Nephron (organoid): ENCODE data around the gene NXN.

Source experiments
- H3K27ac Mint-ChIP-seq, 3 experiments: 2 replicates each; pipeline ENCODE4 v1.8.0; 2020; ENCODE audit warnings: mixed read lengths in 3 of 3, mild to moderate bottlenecking in 2 of 3, moderate library complexity in 1 of 3
- H3K27me3 Mint-ChIP-seq: 2 replicates; pipeline ENCODE4 v1.8.0; 2021; ENCODE audit warnings: low read depth, mild to moderate bottlenecking, moderate library complexity, mixed read lengths
- H3K36me3 Mint-ChIP-seq: 2 replicates; pipeline ENCODE4 v1.8.0; 2020; ENCODE audit warnings: low read depth, mixed read lengths
- H3K4me1 Mint-ChIP-seq: 2 replicates; pipeline ENCODE4 v1.8.0; 2020; ENCODE audit warnings: mixed read lengths
- H3K4me3 Mint-ChIP-seq, 3 experiments: 2 replicates each; pipeline ENCODE4 v1.8.0; 2020; ENCODE audit warnings: mild to moderate bottlenecking in 3 of 3, mixed read lengths in 3 of 3, moderate library complexity in 2 of 3
- H3K9me3 Mint-ChIP-seq: 2 replicates; pipeline ENCODE4 v1.8.0; 2020; ENCODE audit warnings: mixed read lengths
- TF ChIP-seq, protein P1 (sequence below), 3 experiments: fragments of 200-600 bp; sonication (generic); IDR thresholded peaks; one replicate each; pipeline ENCODE4 v1.5.0; 2021; ENCODE audit warnings: antibody characterized with exemption in 3 of 3; ENCODE audit not compliant: unreplicated experiment in 3 of 3

NXN gene

GRCh38 chr17:887551-888209, 91.9 kb downstream of the NXN start:
- TF ChIP-seq, protein P1, sequence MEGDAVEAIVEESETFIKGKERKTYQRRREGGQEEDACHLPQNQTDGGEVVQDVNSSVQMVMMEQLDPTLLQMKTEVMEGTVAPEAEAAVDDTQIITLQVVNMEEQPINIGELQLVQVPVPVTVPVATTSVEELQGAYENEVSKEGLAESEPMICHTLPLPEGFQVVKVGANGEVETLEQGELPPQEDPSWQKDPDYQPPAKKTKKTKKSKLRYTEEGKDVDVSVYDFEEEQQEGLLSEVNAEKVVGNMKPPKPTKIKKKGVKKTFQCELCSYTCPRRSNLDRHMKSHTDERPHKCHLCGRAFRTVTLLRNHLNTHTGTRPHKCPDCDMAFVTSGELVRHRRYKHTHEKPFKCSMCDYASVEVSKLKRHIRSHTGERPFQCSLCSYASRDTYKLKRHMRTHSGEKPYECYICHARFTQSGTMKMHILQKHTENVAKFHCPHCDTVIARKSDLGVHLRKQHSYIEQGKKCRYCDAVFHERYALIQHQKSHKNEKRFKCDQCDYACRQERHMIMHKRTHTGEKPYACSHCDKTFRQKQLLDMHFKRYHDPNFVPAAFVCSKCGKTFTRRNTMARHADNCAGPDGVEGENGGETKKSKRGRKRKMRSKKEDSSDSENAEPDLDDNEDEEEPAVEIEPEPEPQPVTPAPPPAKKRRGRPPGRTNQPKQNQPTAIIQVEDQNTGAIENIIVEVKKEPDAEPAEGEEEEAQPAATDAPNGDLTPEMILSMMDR (IDR thresholded peaks at IDR 0.05; ENCODE audit: unreplicated experiment in 3 of 3): no peak
- H3K4me1 Mint-ChIP-seq: peaks cover 72% of the 10 kb centered on the region
- peaks cover 7% of the 10 kb centered on the region for H3K36me3 Mint-ChIP-seq
- no peaks in the 10 kb centered on the region for H3K9me3 Mint-ChIP-seq
- no peaks in the 10 kb centered on the region for H3K27me3 Mint-ChIP-seq
- H3K27ac Mint-ChIP-seq: peak overlapping the region; percentile 34 to 80 (median 66)
- H3K4me3 Mint-ChIP-seq: peak overlapping the region in 1 of 3 experiments; percentile 46

DNA sequence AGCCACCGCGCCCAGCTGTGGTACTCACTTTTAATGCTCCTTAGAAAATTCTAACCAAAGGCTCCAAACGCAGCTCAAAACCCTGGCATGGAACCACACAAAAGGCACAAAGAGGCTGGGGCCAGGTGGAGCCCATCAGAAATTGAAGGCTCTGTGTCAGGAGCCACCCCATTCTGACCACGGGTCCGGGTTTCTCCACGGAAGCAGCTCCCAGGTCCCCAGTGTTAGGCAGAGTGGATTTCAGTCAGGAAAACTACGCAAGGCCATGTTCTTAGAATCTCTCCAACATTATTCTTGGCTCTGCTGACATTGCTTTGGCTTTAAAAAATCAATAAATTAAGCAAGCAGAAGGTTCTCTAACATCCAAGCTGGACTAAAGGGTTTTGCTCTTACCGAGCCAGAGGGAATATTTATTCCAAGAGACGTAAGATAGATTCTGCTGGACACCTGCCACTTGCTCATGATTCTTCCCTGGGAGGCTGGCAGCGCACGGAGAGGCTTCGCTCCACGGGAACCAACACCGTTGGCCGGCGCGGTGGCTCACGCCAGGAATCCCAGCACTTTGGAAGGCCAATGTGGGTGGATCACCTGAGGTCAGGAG, 93.5 kb downstream of the NXN start:
- H3K4me1 Mint-ChIP-seq: peaks cover 73% of the 10 kb centered on the region
- TF ChIP-seq, protein P1 (IDR thresholded peaks at IDR 0.05; ENCODE audit: unreplicated experiment in 3 of 3): no peak
- peak overlapping the region in 1 of 3 experiments; percentile 43 for H3K4me3 Mint-ChIP-seq
- peaks cover 7% of the 10 kb centered on the region for H3K36me3 Mint-ChIP-seq
- no peaks in the 10 kb centered on the region for H3K27me3 Mint-ChIP-seq
- no peaks in the 10 kb centered on the region for H3K9me3 Mint-ChIP-seq
- peak overlapping the region; percentile 62 to 92 (median 91) for H3K27ac Mint-ChIP-seq

GRCh38 chr17:883586-883962, 96.0 kb downstream of the NXN start:
- Mint-ChIP-seq H3K9me3 (no peaks in the 10 kb centered on the region), H3K27me3 (no peaks in the 10 kb centered on the region), H3K4me1 (peaks cover 70% of the 10 kb centered on the region), H3K4me3 (peak overlapping the region in 2 of 3 experiments; percentile 69 to 72), H3K27ac (peak overlapping the region; percentile 95 to 98 (median 97)), H3K36me3 (peaks cover 7% of the 10 kb centered on the region)
- TF ChIP-seq, protein P1 (IDR thresholded peaks at IDR 0.05; ENCODE audit: unreplicated experiment in 3 of 3): no peak

DNA sequence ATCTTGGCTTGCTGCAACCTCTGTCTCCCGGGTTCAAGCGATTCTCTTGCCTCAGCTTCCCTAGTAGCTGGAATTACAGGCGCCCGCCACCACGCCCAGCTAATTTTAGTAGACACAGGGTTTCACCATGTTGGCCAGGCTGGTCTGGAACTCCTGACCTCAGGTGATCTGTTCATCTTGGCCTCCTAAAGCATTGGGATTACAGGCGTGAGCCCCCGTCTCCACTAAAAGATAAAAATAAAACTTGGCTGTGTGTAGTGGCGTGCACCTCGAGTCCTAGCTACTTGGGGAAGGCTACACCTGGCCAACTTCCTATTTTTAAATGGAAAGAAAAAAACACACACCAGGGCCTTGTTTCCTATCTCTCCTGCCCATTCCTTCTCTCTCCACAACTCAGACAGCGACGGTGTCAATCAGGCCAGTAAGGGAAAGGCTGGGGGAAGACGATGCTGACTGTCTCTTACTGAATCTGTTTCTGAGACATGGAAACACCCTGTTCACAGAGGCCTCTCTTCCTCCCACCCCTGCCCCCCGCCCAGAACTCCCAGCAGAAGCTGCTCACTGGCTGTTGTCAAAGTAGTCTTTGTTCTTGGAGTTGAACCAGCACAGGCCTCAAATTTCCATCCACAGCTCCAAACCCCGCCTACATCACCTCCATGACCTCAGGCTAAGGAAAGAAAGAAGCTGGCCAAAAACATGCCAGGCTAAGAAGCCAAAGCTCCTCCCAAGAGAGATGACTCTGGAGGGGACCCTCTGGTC, 96.6 kb downstream of the NXN start:
- H3K4me1 Mint-ChIP-seq: peaks cover 70% of the 10 kb centered on the region
- peaks cover 7% of the 10 kb centered on the region for H3K36me3 Mint-ChIP-seq
- TF ChIP-seq, protein P1 (IDR thresholded peaks at IDR 0.05; ENCODE audit: unreplicated experiment in 3 of 3): no peak
- no peaks in the 10 kb centered on the region for H3K27me3 Mint-ChIP-seq
- peak overlapping the region; percentile 44 to 72 (median 69) for H3K4me3 Mint-ChIP-seq
- H3K27ac Mint-ChIP-seq: peak overlapping the region; percentile 95 to 98 (median 97)
- no peaks in the 10 kb centered on the region for H3K9me3 Mint-ChIP-seq

GRCh38 chr17:881778-882177, 97.8 kb downstream of the NXN start:
- Mint-ChIP-seq H3K4me1 (peaks cover 70% of the 10 kb centered on the region), H3K9me3 (no peaks in the 10 kb centered on the region), H3K36me3 (peaks cover 7% of the 10 kb centered on the region), H3K27ac (peak overlapping the region; percentile 67 to 98 (median 72)), H3K27me3 (no peaks in the 10 kb centered on the region), H3K4me3 (peak overlapping the region in 1 of 3 experiments; percentile 4)
- TF ChIP-seq, protein P1 (IDR thresholded peaks at IDR 0.05; ENCODE audit: unreplicated experiment in 3 of 3): no peak
